ENCODE results near the gene TMC3. TPM values are rescaled to one million over a fixed set of nuclear protein-coding genes. Genes with fewer than 3 reads are reported as not detected.

TMC3 gene
- total RNA-seq, 1 donor from 2014 or later: 0.07 TPM

- peaks cover 15% of the 10 kb centered on the region for H3K4me1 Mint-ChIP-seq (ENCODE audit: unreplicated experiment)
- TF ChIP-seq CTCF (conservative IDR thresholded peaks at IDR 0.05): no peak
- H3K9me3 Mint-ChIP-seq: no peaks in the 10 kb centered on the region
- no peaks in the 10 kb centered on the region for H3K27me3 Mint-ChIP-seq
- no peak overlapping the region for H3K4me3 Mint-ChIP-seq
- no peak for DNase-seq (ENCODE audit: extremely low spot score, unreplicated experiment)
- no peak overlapping the region for H3K27ac Mint-ChIP-seq
- no peaks in the 10 kb centered on the region for H3K36me3 Mint-ChIP-seq
These were observed 72.1 kb downstream of the TMC3 start for GRCh38 chr15:81301815-81302399.

GRCh38 chr15:81301385-81301784, 72.6 kb downstream of the TMC3 start:
- no peaks in the 10 kb centered on the region for H3K36me3 Mint-ChIP-seq
- H3K27me3 Mint-ChIP-seq: no peaks in the 10 kb centered on the region
- no peak overlapping the region for H3K27ac Mint-ChIP-seq
- TF ChIP-seq CTCF (conservative IDR thresholded peaks at IDR 0.05): no peak
- no peak for DNase-seq (ENCODE audit: extremely low spot score, unreplicated experiment)
- H3K4me3 Mint-ChIP-seq: no peak overlapping the region
- H3K4me1 Mint-ChIP-seq (ENCODE audit: unreplicated experiment): peaks cover 15% of the 10 kb centered on the region
- H3K9me3 Mint-ChIP-seq: no peaks in the 10 kb centered on the region

- Mint-ChIP-seq H3K36me3 (no peaks in the 10 kb centered on the region), H3K4me1 (ENCODE audit: unreplicated experiment) (peaks cover 20% of the 10 kb centered on the region), H3K27ac (no peak overlapping the region), H3K4me3 (no peak overlapping the region), H3K9me3 (no peaks in the 10 kb centered on the region), H3K27me3 (peaks cover 5% of the 10 kb centered on the region)
- TF ChIP-seq CTCF (conservative IDR thresholded peaks at IDR 0.05): no peak
- no peak for DNase-seq (ENCODE audit: extremely low spot score, unreplicated experiment)
These were observed 74.3 kb downstream of the TMC3 start for GRCh38 chr15:81299630-81300273.

- no peak overlapping the region for H3K27ac Mint-ChIP-seq
- H3K9me3 Mint-ChIP-seq: no peaks in the 10 kb centered on the region
- DNase-seq (ENCODE audit: extremely low spot score, unreplicated experiment): no peak
- H3K4me3 Mint-ChIP-seq: no peak overlapping the region
- H3K27me3 Mint-ChIP-seq: peaks cover 5% of the 10 kb centered on the region
- H3K36me3 Mint-ChIP-seq: no peaks in the 10 kb centered on the region
- no peak for TF ChIP-seq CTCF (conservative IDR thresholded peaks at IDR 0.05)
- peaks cover 18% of the 10 kb centered on the region for H3K4me1 Mint-ChIP-seq (ENCODE audit: unreplicated experiment)
These were observed 74.9 kb downstream of the TMC3 start for GRCh38 chr15:81299156-81299555.

- Mint-ChIP-seq H3K27ac (no peak overlapping the region), H3K9me3 (no peaks in the 10 kb centered on the region), H3K4me1 (ENCODE audit: unreplicated experiment) (peaks cover 12% of the 10 kb centered on the region), H3K27me3 (peaks cover 5% of the 10 kb centered on the region), H3K4me3 (no peak overlapping the region), H3K36me3 (no peaks in the 10 kb centered on the region)
- TF ChIP-seq CTCF (conservative IDR thresholded peaks at IDR 0.05): no peak
- DNase-seq (ENCODE audit: extremely low spot score, unreplicated experiment): no peak
These were observed 75.4 kb downstream of the TMC3 start for GRCh38 chr15:81298611-81299010.
